ENCODE results near the gene HOGA1.

DNA sequence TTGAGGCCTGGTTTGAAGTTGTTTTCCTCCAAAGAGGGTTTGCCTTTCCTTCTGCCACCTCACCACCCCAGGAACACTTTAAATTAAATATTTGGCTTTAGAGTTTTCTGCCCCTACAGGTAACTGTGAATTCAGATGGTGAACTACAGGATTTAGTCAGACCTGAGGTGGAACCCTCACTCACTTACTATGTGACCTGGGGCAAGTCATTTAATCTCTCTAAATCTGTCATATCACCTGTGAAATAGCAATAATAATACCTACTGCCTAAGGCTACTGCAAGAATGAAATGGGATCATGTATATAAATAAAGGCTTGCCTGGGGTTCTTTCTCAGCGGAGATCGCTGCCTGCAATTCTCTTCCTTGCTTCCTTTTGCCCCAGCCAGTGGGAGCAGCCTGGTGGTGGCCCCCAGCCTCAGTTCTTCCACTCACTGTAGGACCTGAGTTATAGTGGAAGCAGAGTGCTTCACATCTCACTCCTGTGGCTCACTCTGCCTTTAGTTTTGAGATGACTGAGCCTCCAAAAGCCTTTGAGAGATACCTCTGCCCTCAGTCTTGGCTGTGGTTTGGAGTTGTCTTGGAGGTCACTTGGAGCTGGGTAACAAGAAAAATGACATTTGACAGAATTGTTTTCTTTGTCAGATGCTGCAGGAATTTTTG, 17.7 kb upstream of the HOGA1 start:
- TF ChIP-seq EZH2 (IDR thresholded peaks at IDR 0.05; ENCODE audit: borderline replicate concordance) = no peak
- no peak for TF ChIP-seq CTCF (IDR thresholded peaks at IDR 0.05; ENCODE audit: poor library complexity)

All from hepatocyte (in vitro differentiated cells).